Stimulated activated CD8-positive, alpha-beta memory T cell treated with anti-CD3 and anti-CD28 coated beads, Interleukin-15, amount 100 ng/mL, for 1 hour (primary cell): Measurements from ENCODE around the gene PBX3.

Experiments used
- DNase-seq: peaks from one replicate; pipeline ENCODE4 v3.0.0-alpha.2; 2020; ENCODE audit warnings: low read depth

PBX3 gene

DNA sequence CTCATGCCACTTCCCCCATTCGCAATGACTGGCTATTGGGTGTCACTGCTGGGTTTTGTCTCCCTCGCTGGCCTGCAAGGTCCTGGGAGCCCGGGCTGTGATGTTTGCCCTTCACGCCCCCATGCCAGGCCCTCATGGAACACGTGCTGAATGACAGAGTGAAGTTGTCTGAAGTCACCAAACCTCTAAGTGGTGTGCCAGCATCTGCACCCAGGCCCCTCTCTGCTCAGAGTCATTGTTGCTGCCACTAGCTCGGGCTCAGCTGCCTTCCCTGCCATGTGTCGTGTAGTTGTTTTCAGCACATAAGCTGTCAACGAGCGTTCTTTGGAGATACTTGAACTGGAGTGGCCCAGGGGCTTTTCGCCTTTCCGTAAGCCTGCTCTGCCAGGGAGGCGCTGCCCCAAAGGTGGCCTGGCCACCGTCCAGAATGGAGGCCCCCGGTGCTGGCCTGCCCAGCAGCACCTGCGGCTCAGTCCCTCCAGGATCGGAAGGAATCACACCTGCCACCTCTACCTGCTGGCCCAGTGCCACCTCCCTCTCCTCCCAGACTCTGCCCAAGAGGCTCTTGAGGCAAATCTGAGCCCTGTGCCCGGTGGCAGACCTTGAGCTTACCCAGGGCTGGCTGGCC lies 250.1 kb downstream of the PBX3 start:
- no peak for DNase-seq

- DNase-seq, result no peak
These were observed 251.8 kb downstream of the PBX3 start for GRCh38 chr9:125998837-125999503.

DNA sequence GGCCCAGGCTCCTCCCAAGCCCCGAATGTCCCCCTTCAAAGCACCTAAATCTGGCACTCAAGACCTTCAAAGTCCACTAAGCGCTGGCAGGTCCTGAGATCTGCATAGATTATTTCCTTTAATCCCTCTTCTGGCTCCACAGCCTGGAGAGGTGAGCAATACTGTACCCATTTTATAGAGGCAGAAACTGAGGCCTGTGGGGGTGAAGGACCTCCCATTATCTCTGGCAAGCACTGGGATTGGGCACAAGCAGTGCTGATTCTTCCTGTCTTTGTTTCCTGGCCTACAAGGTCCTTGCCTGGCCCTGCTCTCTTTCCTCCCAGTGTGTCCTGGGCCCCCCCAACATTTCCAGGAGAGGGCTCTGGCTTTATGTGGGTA lies 252.3 kb downstream of the PBX3 start:
- no peak for DNase-seq

GRCh38 chr9:126000256-126000655 lies 253.1 kb downstream of the PBX3 start:
- DNase-seq, result no peak

- no peak for DNase-seq
These were observed 253.8 kb downstream of the PBX3 start for GRCh38 chr9:126000731-126001580.

DNA sequence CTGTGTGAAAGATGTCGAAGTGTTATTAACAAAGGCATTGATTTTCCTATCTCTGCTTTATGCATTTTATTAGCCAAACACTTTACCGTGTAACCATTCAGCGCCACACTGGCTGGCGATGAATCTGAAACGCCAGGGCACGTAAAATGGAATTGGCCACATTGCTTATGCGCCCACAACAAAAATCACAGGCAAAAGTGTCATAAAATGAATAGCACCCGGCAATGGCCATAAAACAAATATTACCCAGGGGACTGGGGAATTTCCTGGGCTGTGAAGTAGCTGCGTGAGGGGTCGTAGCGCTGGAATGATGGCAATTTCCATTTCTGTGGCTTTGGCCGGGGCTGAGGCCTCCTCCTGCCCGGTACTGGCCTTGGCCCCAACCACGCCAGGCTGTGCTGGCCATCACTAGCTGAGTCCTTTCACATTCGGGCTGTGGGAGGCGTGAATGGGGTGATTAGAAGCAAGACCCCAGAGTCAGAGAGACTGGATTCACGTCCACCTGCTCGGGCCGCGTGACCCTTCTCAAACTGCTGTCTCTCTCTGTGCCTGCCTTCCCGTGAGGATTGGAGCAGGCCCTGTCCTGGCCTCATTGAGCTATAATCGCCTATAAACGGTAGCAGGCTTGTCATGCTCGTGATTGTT lies 254.5 kb downstream of the PBX3 start:
- DNase-seq, result no peak

DNA sequence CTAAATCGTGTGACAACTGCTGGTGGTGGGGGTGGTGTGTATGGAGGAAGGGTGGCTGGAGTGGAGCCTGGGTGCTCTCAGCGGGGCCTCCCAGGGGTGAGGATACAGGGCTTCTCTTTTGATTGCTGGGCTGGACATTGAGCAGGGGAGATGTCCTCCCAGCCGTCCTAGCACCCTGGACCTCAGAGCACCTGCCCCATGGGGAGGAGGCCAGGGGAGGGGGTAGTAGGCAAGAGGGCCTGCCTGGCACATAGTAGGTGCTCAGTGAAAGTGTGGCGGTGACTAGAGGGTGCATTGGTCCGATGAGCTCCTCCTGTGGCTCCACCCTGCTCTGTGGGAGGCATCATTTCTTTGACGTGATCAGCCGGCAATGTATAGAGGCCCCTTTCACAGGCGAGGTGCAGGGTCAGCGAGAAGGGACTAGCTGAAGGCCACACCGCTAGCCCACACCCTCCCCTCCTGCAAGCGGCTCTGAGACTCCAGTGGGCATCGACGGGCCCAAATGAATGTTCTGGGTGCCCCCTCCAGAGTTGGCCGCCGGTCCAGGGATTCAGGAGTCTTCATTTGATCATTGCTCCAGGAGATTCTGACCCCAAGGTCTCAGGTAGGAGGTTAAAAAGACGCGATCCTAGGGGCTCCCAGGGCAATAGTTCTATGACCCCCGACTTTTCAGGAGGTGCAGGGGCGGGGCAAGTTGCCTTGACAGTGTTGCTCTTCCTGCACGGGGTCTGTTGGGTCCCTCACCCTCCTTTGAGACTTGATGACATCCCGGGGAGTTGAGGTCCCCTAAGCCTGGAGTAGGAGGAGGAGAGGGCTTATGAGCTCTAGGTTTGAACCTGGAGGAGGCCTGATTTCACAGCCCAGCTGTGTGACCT lies 255.5 kb downstream of the PBX3 start:
- DNase-seq, result no peak

DNA sequence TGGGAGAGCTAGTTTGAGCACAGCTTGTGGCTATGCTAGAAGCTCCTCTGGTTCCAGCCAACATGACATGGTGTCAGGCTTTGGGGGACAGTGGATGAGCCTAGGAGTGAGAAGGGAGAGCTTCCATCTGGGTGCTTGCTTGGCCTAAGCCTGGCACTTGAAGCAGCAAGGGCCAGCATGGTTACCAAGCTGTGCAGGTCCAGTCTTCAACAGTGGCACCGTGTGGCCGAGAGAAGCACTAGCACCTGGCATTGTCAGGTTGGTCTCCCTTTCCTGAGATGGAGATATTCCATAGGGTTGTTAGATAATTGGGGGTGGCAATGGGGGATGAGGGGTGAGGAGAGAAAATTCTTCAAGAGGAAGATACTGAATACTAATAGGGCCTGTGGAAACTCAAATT lies 261.9 kb downstream of the PBX3 start:
- DNase-seq, result no peak

DNA sequence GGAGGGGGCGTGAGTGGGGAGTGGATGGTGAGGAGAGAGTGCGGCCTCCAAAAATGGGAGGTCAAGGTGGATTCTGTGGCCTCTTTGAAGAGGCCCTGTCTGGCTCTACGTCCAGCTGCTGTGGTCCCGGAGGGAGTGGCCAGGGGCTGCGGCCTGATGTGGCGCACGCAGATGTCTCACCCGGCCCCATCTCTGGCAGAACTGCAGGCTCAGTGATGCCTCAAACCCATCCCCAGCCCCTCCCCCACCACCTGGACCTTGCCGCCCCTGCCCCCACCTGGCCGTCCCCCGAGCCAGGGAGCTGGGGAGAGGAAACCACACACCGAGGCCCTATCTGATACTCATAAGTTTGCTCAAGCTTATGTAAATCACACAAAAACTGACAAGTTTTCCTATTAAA lies 267.6 kb downstream of the PBX3 start:
- no peak for DNase-seq

- no peak for DNase-seq
These were observed 268.3 kb downstream of the PBX3 start for GRCh38 chr9:126015424-126015823.

GRCh38 chr9:126016579-126017290 lies 269.6 kb downstream of the PBX3 start:
- DNase-seq, result no peak
